A172 (cell line): ENCODE measurements around the gene MUC4. TPM values are rescaled to one million over a fixed set of nuclear protein-coding genes. Genes with fewer than 3 reads are reported as not detected.

Experiments used
- DNase-seq: peaks from one replicate; pipeline ENCODE4 v3.0.0-alpha.2; 2015; ENCODE audit warnings: low spot score
- total RNA-seq: library from RNA; depleted of rRNA; stranded (reverse); fragments of >200 nt; shearing (Covaris generic); gene quantifications from 2 replicates; pipeline ENCODE4 v1.2.3, GENCODE V29; 2014; rRNA removed

The MUC4 gene
- total RNA-seq = not detected in 2 replicates

- no peak for DNase-seq
Observed at GRCh38 chr3:195811756-195812155, at the start of gene MUC4. MUC4 (minus strand) TSS chr3:195811929; CDS start chr3:195811817, 112 bp downstream.

- DNase-seq = no peak
Observed at GRCh38 chr3:195860456-195860855, 48.7 kb upstream of the MUC4 start.

- no peak for DNase-seq
Observed at GRCh38 chr3:195859846-195860411, 48.2 kb upstream of the MUC4 start.

- DNase-seq = peak; percentile 46
Observed at GRCh38 chr3:195859061-195859845, 47.5 kb upstream of the MUC4 start.

- no peak for DNase-seq
Observed at GRCh38 chr3:195856410-195857084, 44.8 kb upstream of the MUC4 start.

GRCh38 chr3:195855471-195856409, 44.0 kb upstream of the MUC4 start:
- no peak for DNase-seq

- DNase-seq = no peak
Observed at GRCh38 chr3:195854628-195855294, 43.0 kb upstream of the MUC4 start.

- no peak for DNase-seq
Observed at GRCh38 chr3:195853996-195854395, 42.3 kb upstream of the MUC4 start.

- DNase-seq = no peak
Observed at GRCh38 chr3:195853036-195853435, 41.3 kb upstream of the MUC4 start.

- DNase-seq = peak; percentile 89
Observed at GRCh38 chr3:195850857-195851543, 39.3 kb upstream of the MUC4 start.

- no peak for DNase-seq
Observed at GRCh38 chr3:195849322-195850074, 37.8 kb upstream of the MUC4 start.

GRCh38 chr3:195847055-195847950, 35.6 kb upstream of the MUC4 start:
- peak; percentile 89 for DNase-seq

- DNase-seq = no peak
Observed at GRCh38 chr3:195845483-195845882, 33.8 kb upstream of the MUC4 start.

GRCh38 chr3:195844671-195845218, 33.0 kb upstream of the MUC4 start:
- DNase-seq = no peak

- no peak for DNase-seq
Observed at GRCh38 chr3:195839260-195840010, 27.7 kb upstream of the MUC4 start.

- no peak for DNase-seq
Observed at GRCh38 chr3:195838714-195839113, 27.0 kb upstream of the MUC4 start.

GRCh38 chr3:195836476-195837135, 24.9 kb upstream of the MUC4 start:
- no peak for DNase-seq
